GM19372 (cell line): ENCODE measurements around the gene TRIM71.
"Not testable (repeated sequence)": the region's sequence is repeated elsewhere in the genome, so short reads cannot be mapped to it uniquely, and the experiment has no call there.

Experiments
- ATAC-seq: cut with Tn5 transposase; IDR thresholded peaks from one replicate; pipeline ENCODE4 v1.9.1; 2021; ENCODE audit warnings: mild to moderate bottlenecking, low read depth, moderate library complexity; ENCODE audit not compliant: unreplicated experiment

TRIM71 gene

DNA sequence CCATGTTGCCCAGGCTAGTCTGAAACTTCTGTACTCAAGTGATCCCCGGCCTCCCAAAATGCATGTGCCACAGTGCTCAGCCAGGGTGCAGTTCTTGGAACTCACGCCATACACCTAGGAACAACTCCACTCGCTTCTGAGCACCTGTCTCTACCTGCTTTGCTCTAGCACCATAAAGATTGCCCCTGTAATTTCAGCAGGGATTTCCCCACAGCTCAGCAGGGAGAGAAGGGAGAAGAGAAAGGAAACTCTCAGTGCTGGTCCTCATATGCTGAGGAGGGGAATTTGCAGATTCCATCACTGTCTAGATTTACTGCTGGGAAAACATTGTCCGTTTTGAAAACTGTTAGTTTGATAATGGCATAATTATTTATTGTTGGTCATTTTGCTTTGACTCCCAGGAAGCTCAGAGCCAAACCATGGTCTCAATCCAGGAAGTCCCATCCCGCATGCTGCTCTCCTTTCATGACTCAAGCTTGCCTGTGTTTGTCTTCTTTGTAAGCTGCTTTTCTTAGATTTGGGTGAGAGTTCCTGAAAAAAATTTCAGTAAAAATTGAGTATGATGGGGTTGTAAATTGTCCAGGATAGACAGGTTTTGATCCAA lies 24.2 kb downstream of the TRIM71 start:
- ATAC-seq: no peak

DNA sequence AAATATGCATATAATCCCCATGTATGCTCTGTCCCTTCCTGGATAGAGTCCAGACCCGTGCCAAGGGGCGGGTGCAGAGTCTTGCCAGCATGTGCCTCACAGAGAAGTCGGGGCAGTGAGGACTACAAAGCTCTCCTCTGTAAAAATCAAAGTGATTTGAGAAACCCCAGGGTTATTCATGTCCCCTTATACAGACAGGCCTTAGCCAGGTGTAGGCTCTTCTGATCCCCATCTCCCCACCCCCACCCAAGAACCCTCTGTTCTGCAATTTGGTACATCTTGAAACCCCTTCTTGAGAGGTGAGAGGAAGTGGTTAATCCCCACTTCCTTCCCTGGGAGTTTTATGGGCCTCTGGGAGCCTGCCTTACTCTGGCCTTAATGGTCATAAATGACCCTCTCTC lies 24.7 kb downstream of the TRIM71 start:
- ATAC-seq: no peak

DNA sequence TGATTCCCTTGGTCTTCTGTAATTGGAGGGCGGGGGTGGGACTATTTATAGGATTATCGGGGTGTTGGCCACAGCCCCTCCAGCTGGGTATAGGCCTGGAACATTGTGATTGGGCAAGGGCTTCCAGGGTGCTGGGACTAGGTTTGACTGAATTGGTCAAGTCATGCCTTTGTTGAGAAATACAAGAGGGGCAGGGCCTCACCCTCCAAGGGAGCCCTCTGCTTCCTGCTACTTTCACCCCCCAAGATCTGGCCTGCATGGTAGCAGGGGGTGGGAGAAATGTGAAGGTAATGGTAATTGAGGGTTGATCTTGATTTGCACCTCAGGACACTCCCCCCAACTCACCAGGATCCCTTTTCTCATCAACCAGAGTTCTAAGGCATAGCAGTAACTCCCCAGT lies 25.2 kb downstream of the TRIM71 start:
- no peak for ATAC-seq

DNA sequence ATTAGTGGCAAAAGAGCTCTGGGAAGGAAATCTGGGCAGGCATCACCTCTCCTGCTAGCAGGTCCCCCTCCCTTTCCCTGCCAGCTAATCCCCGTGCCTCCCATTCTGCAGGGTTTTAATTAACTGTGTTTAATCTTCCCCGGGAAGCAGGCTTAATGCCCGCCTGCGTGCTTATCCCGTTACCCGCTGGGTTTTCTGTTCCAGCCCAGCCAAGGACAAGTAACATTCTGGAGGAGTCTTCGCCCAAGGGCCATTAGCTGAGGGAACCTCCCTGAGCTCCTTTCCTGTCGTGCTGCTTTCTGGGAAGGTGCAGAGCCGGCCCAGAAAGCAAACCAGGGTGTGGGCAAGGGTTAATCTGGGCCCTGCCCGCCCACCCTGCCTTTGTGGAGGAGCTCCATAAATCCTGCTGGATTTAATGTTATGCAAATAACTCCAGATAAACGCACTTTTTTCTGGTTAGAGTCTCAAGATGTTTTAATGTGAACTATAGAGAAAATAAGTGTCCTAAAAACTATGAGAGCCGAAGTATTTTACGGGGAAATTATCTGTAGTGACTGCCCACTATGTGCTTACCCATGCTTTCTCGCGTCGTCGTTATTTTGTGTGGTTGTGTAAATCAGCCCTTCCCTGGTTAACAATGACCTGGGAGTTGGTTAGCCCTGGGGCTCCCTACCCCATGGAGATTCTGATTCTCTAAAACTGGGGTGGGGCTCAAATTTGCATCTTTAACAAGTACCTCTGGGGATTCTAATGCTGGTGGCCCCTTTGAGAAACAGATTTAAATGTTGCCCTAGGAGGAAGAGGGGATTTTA lies 25.9 kb downstream of the TRIM71 start:
- ATAC-seq: no peak

DNA sequence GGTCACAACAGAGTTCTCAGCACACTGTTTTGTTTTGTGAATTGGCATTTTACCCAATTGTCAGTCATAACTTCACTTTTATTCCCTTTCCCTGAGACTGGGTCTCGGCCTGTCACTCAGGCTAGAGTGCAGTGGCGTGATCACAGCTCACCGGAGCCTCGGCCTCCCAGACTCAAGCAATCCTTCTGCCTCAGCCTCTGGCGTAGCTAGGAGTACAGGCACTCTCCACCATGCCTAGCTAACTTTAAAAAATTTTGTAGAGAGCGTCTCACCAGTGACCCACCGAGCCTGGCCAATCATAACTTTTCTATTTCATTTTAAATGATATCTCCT lies 26.5 kb downstream of the TRIM71 start:
- no peak for ATAC-seq

DNA sequence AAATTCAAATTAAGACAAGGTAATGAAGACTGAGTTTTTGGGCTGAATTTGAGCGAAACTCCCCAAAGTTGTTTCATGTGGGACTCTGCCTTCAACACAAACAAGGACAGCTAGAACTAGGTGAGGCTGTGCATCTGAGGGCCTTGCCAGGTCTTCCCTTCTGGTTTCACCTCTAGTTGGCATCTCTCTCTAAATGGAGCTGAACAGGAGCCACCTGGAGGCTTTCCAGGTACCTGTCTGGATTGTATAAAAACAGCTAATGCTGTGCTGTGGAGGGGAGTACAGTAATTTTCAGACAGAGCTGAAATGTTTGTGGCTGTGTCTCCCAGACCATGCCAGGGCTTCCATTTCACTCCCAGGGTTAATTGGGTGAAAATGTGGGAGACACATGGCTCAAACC lies 27.1 kb downstream of the TRIM71 start:
- ATAC-seq: no peak

DNA sequence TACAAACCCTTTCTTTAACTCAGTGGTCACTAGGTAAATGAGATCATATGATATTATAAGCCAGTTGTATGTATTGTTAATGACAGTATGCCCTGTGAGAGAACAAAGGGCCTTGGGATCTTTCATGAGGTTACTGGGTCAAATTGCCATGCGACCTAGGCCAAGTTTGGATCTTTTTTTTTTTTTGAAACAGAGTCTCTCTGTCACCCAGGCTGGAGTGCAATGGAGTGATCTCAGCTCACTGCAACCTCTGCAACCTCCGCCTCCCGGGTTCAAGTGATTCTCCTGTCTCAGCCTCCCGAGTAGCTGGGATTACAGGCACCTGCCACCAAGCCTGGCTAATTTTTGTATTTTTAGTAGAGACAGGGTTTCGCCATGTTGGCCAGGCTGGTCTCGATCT lies 27.7 kb downstream of the TRIM71 start:
- not testable (repeated sequence) for ATAC-seq

DNA sequence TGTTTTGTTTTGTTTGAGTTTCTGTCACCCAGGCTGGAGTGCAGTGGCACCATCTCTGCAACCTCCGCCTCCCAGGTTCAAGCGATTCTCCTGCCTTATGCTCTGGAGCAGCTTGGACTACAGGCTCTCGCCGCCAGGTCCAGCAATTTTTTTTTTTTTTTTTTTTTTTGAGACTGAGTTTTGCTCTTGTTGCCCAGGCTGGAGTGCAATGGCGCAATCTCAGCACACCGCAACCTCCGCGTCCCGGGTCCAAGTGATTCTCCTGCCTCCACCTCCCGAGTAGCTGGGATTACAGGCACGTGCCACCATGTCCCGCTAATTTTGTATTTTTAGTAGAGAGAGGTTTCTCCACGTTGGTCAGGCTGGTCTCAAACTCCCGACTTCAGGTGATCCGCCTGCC lies 29.2 kb downstream of the TRIM71 start:
- not testable (repeated sequence) for ATAC-seq

DNA sequence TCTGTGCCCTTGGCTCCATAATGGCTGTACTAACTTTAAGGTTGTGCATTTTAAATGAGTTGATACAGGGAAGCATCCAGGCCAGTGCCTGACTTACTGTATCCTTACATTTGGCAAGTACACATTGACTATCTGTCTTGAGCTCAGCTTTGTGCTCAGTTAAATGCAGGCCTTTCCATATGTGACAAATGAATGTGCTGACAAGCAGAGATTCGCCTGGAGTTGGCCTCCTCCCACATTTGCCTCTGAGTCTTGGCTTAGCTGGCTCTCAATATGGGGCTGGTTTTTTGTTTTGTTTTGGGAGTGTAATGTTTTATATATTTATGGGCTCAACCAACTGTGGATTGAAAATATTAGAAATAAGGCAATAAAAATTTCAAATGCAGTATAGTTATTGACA lies 29.7 kb downstream of the TRIM71 start:
- ATAC-seq: no peak

DNA sequence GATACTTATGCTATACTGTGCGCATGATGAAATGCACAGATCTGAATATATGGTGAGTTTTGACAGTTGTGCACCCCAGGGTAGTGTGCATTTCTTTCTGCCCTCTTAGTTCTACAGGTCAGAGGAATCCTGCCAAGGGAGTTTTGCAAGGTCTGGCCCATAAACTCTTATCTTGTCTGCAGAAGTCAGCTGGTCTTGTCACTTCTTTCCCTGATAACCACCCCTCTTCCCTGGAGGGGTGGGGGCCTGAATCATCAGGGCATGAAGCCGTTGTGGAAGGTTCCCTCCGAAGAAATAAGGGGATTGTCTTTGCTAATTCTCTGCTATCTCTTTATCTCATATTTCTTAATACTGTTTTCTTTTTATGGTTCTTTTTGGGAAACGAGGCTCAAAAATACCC lies 30.4 kb downstream of the TRIM71 start:
- ATAC-seq: no peak

DNA sequence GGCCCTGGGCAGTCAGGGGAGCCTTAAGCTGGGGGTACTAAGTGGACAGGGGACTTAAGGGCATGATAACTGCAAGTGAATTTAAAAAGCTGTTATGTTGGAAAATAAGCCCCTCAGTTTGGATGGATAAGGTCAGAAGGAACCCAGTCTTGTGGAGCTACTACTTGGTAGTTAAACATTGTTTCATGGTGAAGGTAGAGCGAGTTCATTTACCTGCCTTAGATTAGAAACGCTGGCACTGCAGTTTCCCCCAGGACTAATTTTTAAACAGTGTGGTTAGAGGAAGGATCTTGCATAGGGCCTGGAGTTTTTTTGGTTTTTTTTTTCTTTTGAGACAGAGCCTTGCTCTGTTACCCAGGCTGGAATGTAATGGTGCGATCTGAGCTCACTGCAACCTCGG lies 31.2 kb downstream of the TRIM71 start:
- ATAC-seq: no peak

DNA sequence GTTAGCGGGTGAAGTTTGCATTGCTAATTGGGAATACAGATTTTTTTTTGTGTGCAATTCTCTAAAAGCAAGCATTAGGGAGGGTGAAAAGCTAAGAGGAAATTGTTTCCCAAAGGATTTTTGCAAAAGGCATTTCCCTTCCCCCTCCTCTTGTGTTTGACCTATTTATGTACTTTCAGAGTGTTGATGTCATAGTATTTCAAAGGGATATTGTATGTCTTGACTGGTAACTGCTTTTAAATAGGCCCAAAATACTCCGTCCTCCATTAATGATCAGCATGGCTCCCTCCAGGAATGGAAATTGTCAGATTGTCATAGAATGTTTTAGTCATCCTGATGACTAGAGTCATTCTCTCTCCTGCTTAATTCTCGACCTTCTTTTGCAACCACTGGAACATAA lies 32.4 kb downstream of the TRIM71 start:
- no peak for ATAC-seq

DNA sequence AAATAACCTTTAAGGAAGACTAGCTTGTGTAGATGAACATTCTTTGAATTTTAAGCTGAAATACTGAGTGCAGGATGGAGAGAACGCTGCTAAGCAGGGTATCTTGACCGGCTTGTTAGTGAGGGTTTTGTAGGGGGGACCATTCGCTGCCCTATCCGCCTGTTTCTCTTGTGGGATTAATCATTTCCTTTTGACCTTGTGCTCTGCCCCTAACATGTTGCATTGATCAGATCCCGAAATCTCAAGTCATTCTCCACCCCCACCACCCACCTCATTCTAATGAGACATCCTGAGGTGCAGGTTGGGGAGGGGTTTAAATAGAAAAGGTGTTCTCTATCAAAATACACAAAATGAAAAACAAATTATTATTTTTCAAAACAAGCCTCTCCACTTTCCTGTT lies 32.8 kb downstream of the TRIM71 start:
- no peak for ATAC-seq

DNA sequence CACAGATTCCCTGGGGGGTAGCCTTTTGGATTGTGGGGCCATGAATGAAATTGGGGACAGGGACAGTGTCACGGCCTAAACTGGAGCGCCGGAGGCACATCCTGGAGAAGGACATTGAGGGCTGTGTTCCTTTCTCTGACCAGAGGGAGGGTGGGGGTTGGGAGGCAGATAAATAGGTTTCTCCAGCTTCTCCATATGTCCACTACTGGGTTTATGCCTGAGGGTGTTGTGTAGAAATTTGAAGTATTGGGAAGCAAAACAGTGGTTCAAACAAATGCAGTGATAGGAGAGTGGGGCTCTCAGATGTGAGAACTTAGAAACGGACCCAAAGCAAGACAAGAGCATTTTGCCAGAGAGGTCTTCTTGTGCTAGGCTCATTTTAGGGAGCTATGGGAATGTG lies 34.3 kb downstream of the TRIM71 start:
- no peak for ATAC-seq

DNA sequence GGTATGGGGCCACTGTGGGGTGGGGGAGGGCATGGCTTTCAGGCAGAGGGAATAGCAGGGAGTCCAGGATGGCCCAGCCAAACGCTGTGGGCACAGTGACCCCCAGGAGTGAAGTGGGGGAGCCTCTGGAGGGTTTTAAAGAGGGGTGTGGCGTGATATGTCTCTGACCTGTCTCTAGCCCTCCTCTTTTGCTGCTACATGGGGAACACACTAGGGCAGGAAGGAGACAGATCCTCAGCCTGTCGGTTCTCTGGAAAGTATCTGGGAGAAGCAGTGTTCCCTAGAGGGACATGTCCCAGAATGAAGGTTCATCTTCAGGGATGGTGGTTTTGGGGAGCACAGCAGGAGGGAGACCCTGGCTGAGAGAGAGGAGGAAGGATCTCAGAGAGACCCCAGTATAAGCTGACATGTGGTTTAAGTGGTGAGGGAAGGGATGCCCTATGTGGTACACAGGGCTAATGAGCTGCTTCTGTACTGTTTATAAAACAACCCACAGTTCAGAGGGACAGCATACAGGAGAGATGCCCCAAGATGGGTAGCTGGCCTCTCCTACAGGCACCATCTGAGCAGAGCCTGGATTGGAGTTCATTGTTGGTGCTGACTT lies 37.7 kb downstream of the TRIM71 start:
- no peak for ATAC-seq

DNA sequence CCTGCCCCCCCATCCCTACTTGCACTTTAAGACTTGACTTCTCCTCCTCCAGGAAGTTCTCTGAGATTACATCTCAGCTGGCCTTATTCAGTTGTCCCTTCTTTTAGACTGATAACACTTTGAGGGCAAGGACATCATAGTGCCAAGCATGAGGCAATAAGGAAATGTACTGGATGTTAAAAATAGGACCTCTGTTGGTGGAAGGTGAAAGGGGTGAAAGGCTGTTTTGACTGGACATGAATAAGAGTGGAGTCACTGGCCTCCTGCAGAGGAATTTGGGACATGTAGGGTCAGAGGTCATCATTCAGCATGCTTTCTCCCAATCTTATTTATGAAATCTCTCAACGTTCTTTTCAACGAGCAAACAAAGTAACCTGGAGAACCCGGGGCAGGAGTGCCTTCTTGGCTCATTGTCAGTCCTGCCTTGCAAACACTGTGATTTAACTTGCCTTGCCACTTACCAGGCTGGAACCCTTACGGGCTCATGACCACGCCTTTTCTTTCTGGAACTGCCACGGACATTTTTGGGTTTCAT lies 38.6 kb downstream of the TRIM71 start:
- no peak for ATAC-seq

DNA sequence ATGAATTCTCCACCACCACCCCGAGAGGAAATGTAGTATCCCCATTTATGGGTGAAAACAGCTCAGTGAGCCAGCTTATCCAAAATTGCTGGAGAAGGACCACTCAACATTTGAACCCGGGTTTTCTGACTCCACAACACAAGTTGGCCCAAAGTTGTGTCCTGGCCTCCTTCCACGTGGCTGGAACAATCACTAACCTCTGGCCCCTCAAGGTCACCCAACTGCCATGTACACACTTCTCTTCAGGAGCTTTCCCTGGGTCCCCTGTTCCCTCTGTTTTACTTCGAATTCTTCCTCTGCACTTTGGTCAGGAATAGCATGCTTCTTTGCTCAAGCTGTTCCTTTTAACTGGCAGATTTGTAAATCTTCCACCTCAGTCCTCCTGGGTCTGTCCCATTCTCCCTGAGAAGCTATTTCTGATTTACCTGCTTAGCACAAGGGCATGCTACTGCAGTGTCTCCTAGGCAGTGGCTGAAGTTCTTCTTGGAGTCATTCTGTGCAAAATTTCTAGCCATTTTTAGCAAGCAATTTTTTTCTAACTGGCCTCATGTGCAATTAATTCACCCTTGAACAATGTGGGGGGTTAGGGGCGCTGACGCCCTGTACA lies 39.2 kb downstream of the TRIM71 start:
- ATAC-seq: no peak

DNA sequence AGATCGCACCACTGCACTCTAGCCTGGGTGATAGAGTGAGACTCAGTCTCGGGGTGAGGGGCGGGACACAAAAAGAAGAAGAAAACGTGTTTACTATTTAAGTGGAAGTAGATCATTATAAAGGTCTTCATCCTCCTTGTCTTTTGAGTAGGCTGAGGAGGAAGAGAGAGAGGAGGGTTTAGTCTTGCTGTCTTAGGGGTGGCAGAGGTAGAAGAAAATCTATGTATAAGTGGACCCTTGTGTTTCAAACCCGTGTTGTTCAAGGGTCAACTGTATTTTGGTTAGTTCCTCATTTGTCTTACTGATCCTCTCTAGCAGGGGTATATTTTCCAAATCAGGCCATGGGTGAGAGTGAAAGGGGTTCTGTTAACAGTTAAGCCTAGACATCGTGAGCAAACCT lies 40.1 kb downstream of the TRIM71 start:
- no peak for ATAC-seq

DNA sequence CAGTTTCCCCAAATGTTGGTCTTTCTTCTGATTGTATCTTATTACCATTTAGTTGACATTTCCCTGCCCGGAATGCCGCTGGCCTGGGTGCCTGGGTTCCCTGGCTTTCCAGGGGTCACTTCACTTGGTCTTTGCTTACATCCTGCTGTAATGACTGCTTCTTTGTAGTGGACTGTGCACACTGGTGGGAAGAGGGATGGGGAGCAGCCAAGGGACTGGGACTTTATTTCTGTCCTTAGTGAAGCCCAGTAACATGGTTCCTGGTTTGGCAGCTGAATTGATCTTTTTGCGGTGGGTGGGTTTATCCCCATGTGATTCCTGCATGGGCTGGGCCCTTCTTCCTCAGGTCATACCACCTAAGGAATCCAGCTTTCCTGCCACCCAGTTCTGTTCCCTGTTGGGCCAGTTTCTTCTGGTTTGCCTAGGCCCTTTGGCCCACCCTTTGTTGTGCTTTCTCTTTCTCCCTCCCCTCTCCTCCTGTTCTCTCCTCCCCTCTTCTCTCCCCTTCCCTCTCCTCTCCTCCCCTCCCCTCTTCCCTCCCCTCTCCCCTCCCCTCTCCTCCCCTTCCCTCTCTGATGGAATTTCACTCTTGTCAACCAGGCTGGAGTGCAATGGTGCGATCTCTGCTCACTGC lies 41.9 kb downstream of the TRIM71 start:
- ATAC-seq: no peak

DNA sequence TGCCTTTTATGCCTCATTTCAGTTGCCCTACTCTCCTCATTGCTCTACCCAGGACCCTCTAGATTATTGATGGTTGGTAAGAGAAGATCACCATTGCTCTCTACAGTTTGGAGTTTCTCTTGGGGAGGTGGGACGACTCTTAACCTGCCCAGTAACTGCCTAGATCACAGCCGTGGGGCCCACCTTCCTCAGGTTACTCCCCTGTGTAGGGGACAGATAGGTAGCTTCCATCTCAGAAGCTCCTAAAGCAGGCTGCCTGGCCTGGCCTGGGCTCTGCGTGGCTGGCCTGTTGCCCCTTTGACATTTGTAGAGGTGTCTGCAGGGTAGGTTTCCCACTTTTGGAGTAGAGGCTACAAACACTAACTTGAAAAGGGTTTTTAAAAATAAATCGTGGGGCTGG lies 42.7 kb downstream of the TRIM71 start:
- ATAC-seq: no peak

DNA sequence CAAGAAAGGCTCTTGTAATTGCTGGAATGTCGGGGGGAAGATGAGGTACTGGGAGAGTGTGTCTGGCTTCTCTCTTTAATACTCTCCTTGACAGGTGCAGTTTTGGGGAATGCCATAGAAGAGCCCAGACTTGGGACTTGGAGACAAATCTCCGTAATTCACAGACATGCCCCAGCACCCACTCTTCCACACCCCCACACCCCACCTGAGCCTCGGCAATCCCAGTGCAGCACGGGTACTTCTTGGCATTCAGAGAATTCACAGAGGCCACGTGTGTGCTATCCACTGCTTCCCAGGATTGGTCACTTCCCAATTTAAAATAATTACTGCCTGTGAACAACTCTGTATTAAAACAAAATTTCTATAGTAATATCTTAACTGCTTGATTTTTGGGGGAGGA lies 43.9 kb downstream of the TRIM71 start:
- no peak for ATAC-seq
